DMS114 treated with DMSO at 0.1 percent for 48 hours (cell line): ENCODE results near the gene PTN.
"Not testable (repeated sequence)": the region's sequence is repeated elsewhere in the genome, so short reads cannot be mapped to it uniquely, and the experiment has no call there.

Experiments
- DNase-seq: peaks from one replicate; lab custom pipeline; 2025; ENCODE audit not compliant: unreplicated experiment; lab: John Stamatoyannopoulos, UW

The PTN gene

GRCh38 chr7:137181619-137182018 is 161.9 kb downstream of the PTN start:
- DNase-seq = not testable (repeated sequence)
